Endodermal cell (in vitro differentiated cells): Measurements from ENCODE around the gene ELMO1. TPM values are rescaled to one million over a fixed set of nuclear protein-coding genes. Genes with fewer than 3 reads are reported as not detected.
A peak's percentile ranks its signal among the peaks of the same experiment; 100 is the strongest.

Experiments used
- DNase-seq: peaks from one replicate; pipeline ENCODE4 v3.0.0-alpha.2; 2017
- H3K27ac ChIP-seq: 2 replicates; pipeline ENCODE4 v1.5.1; 2013; ENCODE audit warnings: mild to moderate bottlenecking, low read depth, low read length, moderate library complexity
- H3K27me3 ChIP-seq: 2 replicates; pipeline ENCODE4 v1.6.1; 2013; ENCODE audit warnings: mild to moderate bottlenecking, low read length, moderate library complexity; ENCODE audit not compliant: insufficient read depth, control insufficient read depth, poor library complexity, severe bottlenecking
- H3K36me3 ChIP-seq: 2 replicates; pipeline ENCODE4 v1.7.0; 2013; ENCODE audit warnings: mild to moderate bottlenecking, low read length, moderate library complexity; ENCODE audit not compliant: control insufficient read depth, insufficient read depth
- H3K4me1 ChIP-seq: one replicate; pipeline ENCODE4 v1.7.0; 2013; ENCODE audit warnings: low read length; ENCODE audit not compliant: control insufficient read depth, insufficient read depth
- H3K4me3 ChIP-seq: 2 replicates; pipeline ENCODE4 v1.5.1; 2013; ENCODE audit warnings: mild to moderate bottlenecking, low read length, moderate library complexity
- H3K9ac ChIP-seq: 2 replicates; pipeline ENCODE4 v1.6.1; 2013; ENCODE audit warnings: mild to moderate bottlenecking, low read length, moderate library complexity; ENCODE audit not compliant: poor library complexity, severe bottlenecking; ENCODE audit errors: extremely low read depth
- H3K9me3 ChIP-seq: 2 replicates; pipeline ENCODE4 v1.6.1; 2013; ENCODE audit warnings: mild to moderate bottlenecking, low read length, moderate library complexity; ENCODE audit not compliant: control insufficient read depth
- H3K27ac Mint-ChIP-seq: 2 replicates; pipeline ENCODE4 v1.8.0; 2020; ENCODE audit warnings: mixed read lengths
- H3K27me3 Mint-ChIP-seq: 2 replicates; pipeline ENCODE4 v1.8.0; 2021; ENCODE audit warnings: mild to moderate bottlenecking, mixed read lengths; ENCODE audit not compliant: insufficient read depth
- H3K36me3 Mint-ChIP-seq: 2 replicates; pipeline ENCODE4 v1.8.0; 2020; ENCODE audit warnings: low read depth, mixed read lengths
- H3K4me1 Mint-ChIP-seq: 2 replicates; pipeline ENCODE4 v1.8.0; 2020; ENCODE audit warnings: mixed read lengths
- H3K4me3 Mint-ChIP-seq: 2 replicates; pipeline ENCODE4 v1.8.0; 2020; ENCODE audit warnings: mild to moderate bottlenecking, moderate library complexity, mixed read lengths
- H3K9me3 Mint-ChIP-seq: 2 replicates; pipeline ENCODE4 v1.8.0; 2020; ENCODE audit warnings: mild to moderate bottlenecking, mixed read lengths
- WGBS, 2 experiments: methylation state at CpG; one replicate each; pipeline versions ENCODE4 v1.1.5 to v1.1.7; 2013; ENCODE audit warnings: missing lambda C conversion rate in 2 of 2, mixed read lengths in 1 of 2; ENCODE audit not compliant: insufficient coverage in 1 of 2, insufficient read length in 1 of 2; 5-methylcytosine and 5-hydroxymethylcytosine counted together
- total RNA-seq, 2 donors: library from RNA; stranded (reverse); fragmentation: NEBNext Ultra II Directional in 1 of 2; extraction: Animal tissue kit (Norgen Biotek cat#: 25700) in 1 of 2; gene quantifications; 2 replicates in 1 of 2; 3 replicates in 1 of 2; pipeline ENCODE4 v1.2.1, GENCODE V29; 2021
- TF ChIP-seq, protein P1 (sequence below): fragments of 200-600 bp; sonication (generic); conservative IDR thresholded peaks from 2 replicates; pipeline ENCODE4 v1.5.0; 2021; ENCODE audit warnings: antibody characterized with exemption, mild to moderate bottlenecking

The ELMO1 gene
- total RNA-seq, 2 donors from 2014 or later, result 120 to 131 TPM

DNA sequence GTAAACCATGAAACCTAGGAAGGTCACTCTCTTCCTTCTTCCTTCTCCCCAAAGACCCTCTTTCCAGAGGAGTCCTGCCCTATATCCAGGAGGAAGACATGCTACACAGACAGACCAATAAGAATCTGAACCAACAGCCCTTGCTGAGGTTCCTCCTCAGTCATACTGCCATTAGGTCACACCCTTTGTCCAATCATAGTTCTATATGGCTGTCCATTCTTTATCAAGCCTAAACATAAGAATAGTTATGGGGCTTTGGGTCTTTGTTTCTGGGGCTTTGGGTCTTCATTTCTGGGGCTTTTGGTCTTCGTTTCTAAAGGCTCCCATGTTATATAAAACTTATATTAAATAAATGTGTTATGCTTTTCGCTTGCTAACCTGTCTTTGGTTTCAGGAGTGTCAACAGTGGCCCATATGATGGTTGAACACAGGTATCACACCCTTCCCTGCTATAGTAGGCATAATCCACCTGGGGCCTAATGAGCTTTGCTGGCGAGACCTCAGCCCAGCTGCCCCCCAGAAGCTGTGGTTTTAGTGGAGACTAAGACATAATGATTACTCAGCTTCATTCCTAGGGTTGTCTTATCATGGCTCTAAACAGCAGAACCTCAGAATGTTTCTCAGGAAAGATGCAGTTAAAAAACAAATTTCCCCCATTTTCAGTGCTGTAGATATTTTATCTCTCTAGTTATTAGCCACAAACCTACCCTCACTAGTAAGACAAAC lies 91.6 kb downstream of the ELMO1 start:
- Mint-ChIP-seq H3K4me3 (no peak overlapping the region), H3K27ac (peak overlapping the region; percentile 85), H3K4me1 (peaks cover 66% of the 10 kb centered on the region), H3K36me3 (peaks cover 26% of the 10 kb centered on the region), H3K27me3 (no peaks in the 10 kb centered on the region), H3K9me3 (no peaks in the 10 kb centered on the region)
- WGBS, 2 experiments, result 75% methylated on average over 2 of the region's 3 CpGs; no CpG with 5 or more reads in 1 of the 2 experiments
- DNase-seq, result no peak
- Histone ChIP-seq H3K27me3 (no peaks in the 10 kb centered on the region), H3K9ac (no peak overlapping the region), H3K4me3 (no peak overlapping the region), H3K9me3 (peaks cover 10% of the 10 kb centered on the region), H3K36me3 (peaks cover 22% of the 10 kb centered on the region), H3K4me1 (peaks cover 19% of the 10 kb centered on the region), H3K27ac (no peak overlapping the region)
- TF ChIP-seq, protein P1, sequence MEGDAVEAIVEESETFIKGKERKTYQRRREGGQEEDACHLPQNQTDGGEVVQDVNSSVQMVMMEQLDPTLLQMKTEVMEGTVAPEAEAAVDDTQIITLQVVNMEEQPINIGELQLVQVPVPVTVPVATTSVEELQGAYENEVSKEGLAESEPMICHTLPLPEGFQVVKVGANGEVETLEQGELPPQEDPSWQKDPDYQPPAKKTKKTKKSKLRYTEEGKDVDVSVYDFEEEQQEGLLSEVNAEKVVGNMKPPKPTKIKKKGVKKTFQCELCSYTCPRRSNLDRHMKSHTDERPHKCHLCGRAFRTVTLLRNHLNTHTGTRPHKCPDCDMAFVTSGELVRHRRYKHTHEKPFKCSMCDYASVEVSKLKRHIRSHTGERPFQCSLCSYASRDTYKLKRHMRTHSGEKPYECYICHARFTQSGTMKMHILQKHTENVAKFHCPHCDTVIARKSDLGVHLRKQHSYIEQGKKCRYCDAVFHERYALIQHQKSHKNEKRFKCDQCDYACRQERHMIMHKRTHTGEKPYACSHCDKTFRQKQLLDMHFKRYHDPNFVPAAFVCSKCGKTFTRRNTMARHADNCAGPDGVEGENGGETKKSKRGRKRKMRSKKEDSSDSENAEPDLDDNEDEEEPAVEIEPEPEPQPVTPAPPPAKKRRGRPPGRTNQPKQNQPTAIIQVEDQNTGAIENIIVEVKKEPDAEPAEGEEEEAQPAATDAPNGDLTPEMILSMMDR, result no peak

DNA sequence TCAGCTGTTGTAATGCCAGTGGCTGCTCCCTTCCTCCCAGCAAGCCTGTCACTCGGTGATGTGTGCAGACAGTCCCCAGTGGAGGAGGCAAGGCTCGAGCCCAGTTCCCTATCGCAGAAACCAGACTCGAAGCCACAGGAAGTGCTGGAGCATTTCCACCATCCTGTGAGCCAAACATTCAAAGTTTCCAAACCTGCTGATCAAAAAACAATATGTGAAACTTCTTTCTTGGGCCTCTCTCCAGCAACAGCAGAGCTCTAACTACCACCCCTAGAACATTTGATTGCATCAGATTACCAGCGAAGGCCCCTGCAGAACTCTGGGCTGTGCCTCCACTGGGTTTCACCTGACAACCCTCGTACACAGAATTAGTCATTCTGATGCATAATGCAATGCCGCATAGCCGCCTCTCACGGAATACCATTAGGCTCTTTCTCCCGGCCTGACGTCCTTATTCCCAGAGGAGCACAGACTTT lies 94.0 kb downstream of the ELMO1 start:
- Mint-ChIP-seq H3K4me1 (peaks cover 74% of the 10 kb centered on the region), H3K27ac (peak overlapping the region; percentile 86), H3K27me3 (no peaks in the 10 kb centered on the region), H3K4me3 (no peak overlapping the region), H3K9me3 (no peaks in the 10 kb centered on the region), H3K36me3 (peaks cover 28% of the 10 kb centered on the region)
- Histone ChIP-seq H3K36me3 (peaks cover 26% of the 10 kb centered on the region), H3K9me3 (peaks cover 10% of the 10 kb centered on the region), H3K4me3 (no peak overlapping the region), H3K9ac (no peak overlapping the region), H3K4me1 (peaks cover 12% of the 10 kb centered on the region), H3K27me3 (no peaks in the 10 kb centered on the region), H3K27ac (peak overlapping the region; percentile 18)
- DNase-seq, result no peak
- TF ChIP-seq, protein P1, result no peak
- 79 to 88% methylated on average over 8 to 11 of the region's 11 CpGs for WGBS, 2 experiments

DNA sequence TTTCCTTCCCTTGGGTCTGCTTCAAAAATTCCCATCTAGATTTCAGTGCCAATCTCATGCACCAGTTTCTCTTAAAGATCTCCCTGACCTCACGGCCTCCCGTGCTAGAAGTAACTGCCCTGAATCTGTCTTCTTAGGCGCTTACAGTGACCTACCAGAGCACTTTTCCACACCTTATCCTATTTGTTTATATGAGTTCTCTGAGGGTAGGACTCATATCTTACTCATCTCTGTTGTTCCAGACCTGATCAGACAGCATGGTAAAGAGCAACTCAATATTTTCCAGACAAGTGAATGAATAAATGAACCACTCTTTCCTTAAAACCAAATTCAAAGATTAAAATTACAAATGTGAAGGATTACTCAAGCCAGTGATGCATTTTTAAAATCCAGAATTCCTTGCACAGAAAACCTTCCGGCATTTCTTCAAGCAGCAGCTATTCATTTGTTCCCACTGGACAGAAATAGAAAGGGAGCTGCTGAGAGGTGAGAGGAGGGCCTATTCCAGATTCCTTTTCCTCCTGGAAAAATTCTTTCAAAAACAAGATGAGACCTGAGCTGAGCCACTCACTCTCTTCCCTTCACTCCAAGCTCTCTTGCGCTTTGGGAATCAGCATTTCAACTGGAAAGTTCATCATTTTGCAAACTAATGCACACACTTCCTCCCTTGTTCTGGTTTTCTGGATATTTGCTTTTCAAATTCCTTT lies 94.6 kb downstream of the ELMO1 start:
- H3K4me1 Mint-ChIP-seq, result peaks cover 69% of the 10 kb centered on the region
- no peak overlapping the region for H3K4me3 ChIP-seq

More for the DNA sequence above, 94.6 kb downstream of the ELMO1 start:
- H3K4me3 Mint-ChIP-seq, result no peak overlapping the region
- Histone ChIP-seq H3K9me3 (peaks cover 10% of the 10 kb centered on the region), H3K27ac (peak overlapping the region; percentile 18), H3K4me1 (peaks cover 9% of the 10 kb centered on the region), H3K9ac (no peak overlapping the region), H3K36me3 (peaks cover 26% of the 10 kb centered on the region), H3K27me3 (no peaks in the 10 kb centered on the region)
- TF ChIP-seq, protein P1, result no peak
- no peaks in the 10 kb centered on the region for H3K9me3 Mint-ChIP-seq
- 94 to 98% methylated on average over 5 of the region's 5 CpGs for WGBS, 2 experiments
- no peaks in the 10 kb centered on the region for H3K27me3 Mint-ChIP-seq
- no peak for DNase-seq
- H3K36me3 Mint-ChIP-seq, result peaks cover 31% of the 10 kb centered on the region
- H3K27ac Mint-ChIP-seq, result peak overlapping the region; percentile 86
